ENCODE measurements around the gene ERC1. TPM values are rescaled to one million over a fixed set of nuclear protein-coding genes. Genes with fewer than 3 reads are reported as not detected.
A peak's percentile ranks its signal among the peaks of the same experiment; 100 is the strongest.

ERC1 gene
- total and polyA plus RNA-seq, 2 of the 4 experiments (the other 2 are of a cell fraction): 11.6 to 25.6 TPM

GRCh38 chr12:1503281-1503711 is 512.3 kb downstream of the ERC1 start:
- H4K8ac ChIP-seq (ENCODE audit: low read depth in 2 of 2, low read length in 2 of 2): no peak overlapping the region
- no peak overlapping the region for H4K91ac ChIP-seq (ENCODE audit: insufficient read depth, low read depth, low read length)
- no peak overlapping the region for H2BK5ac ChIP-seq (ENCODE audit: low read depth, low read length, poor library complexity, severe bottlenecking)
- intact Hi-C loops (cut with micrococcal nuclease): no loop called here
- no peak overlapping the region for H3K4me2 ChIP-seq (ENCODE audit: low read depth, low read length)
- no peaks in the 10 kb centered on the region for H3K79me1 ChIP-seq (ENCODE audit: low read depth in 1 of 2, low read length in 2 of 2)
- H3K4me1 ChIP-seq (ENCODE audit: control insufficient read depth, insufficient read depth, low read length): peaks cover 6% of the 10 kb centered on the region
- BruUV-seq (replicated peaks): no TSS peak
- no peaks in the 10 kb centered on the region for H4K20me1 ChIP-seq (ENCODE audit: insufficient read depth, low read length)
- H3K9ac ChIP-seq (ENCODE audit: low read depth, low read length): no peak overlapping the region
- H2AK9ac ChIP-seq (replicated peaks; ENCODE audit: low read depth, low read length, poor library complexity): peak overlapping the region; percentile 37
- no peaks in the 10 kb centered on the region for H3K27me3 ChIP-seq (ENCODE audit: control insufficient read depth, insufficient read depth, low read length)
- dilution Hi-C loops (cut with HindIII; ENCODE audit: low sequenced_read_pairs, unreplicated experiment): no loop called here
- ChIA-PET CTCF (no interaction called here), POLR2A (ENCODE audit: unreplicated experiment) (no interaction called here)
- H3K36me3 ChIP-seq (ENCODE audit: control insufficient read depth, insufficient read depth, low read length): no peaks in the 10 kb centered on the region
- no peak overlapping the region for H2BK120ac ChIP-seq (ENCODE audit: low read depth, low read length)
- peak overlapping the region; percentile 66 for H2AFZ ChIP-seq (replicated peaks; ENCODE audit: low read length, poor library complexity)
- no peak overlapping the region for H2BK20ac ChIP-seq (ENCODE audit: low read depth, low read length)
- H3K27ac ChIP-seq (ENCODE audit: insufficient read depth, low read length): no peak overlapping the region
- WGBS, 2 experiments (ENCODE audit: extremely low coverage in 2 of 2, insufficient read length in 1 of 2): 94% methylated on average over 15 of the region's 22 CpGs; no CpG with 5 or more reads in 1 of the 2 experiments
- peak overlapping the region; percentile 15; the same call in 1 of the 2 replicates for H2AK5ac ChIP-seq (ENCODE audit: low read depth, low read length)
- H2BK15ac ChIP-seq (ENCODE audit: low read depth, low read length): no peak overlapping the region
- H3K56ac ChIP-seq (ENCODE audit: extremely low read depth, insufficient read depth, low read length): no peak overlapping the region
- no peaks in the 10 kb centered on the region for H3K9me3 ChIP-seq (ENCODE audit: control insufficient read depth, insufficient read depth, low read length)
- ATAC-seq (ENCODE audit: low read depth): no peak
- H3K18ac ChIP-seq (ENCODE audit: low read depth, low read length): no peak overlapping the region
- no peak overlapping the region for H3K14ac ChIP-seq (replicated peaks; ENCODE audit: low read depth, low read length)
- no peak for DNase-seq
- peak overlapping the region; percentile 22; the same call in 1 of the 2 replicates for H3K4ac ChIP-seq (ENCODE audit: low read depth, low read length)
- in situ Hi-C loops (cut with MboI; ENCODE audit: low sequenced_read_pairs): no loop called here
- no peak overlapping the region for H3K23ac ChIP-seq (ENCODE audit: low read depth, low read length)
- H3K4me3 ChIP-seq (ENCODE audit: insufficient read depth, low read depth, low read length): no peak overlapping the region
- no peak overlapping the region for H4K5ac ChIP-seq (ENCODE audit: low read depth, low read length)
- TF ChIP-seq SMC3 (IDR thresholded peaks at IDR 0.05; ENCODE audit: low read depth, low read length) (no peak), MAZ (IDR thresholded peaks at IDR 0.05; ENCODE audit: borderline replicate concordance, low read depth, low read length) (no peak), RAD21 (IDR thresholded peaks at IDR 0.05; ENCODE audit: low read length) (no peak), POLR2A (IDR thresholded peaks at IDR 0.05; ENCODE audit: low read depth, low read length) (no peak), NFE2L2 (IDR thresholded peaks at IDR 0.05; ENCODE audit: low read depth, low read length) (no peak), USF2 (IDR thresholded peaks at IDR 0.05; ENCODE audit: low read depth, low read length) (no peak), MAFK (IDR thresholded peaks at IDR 0.05; ENCODE audit: low read depth, low read length) (no peak), RCOR1 (IDR thresholded peaks at IDR 0.05; ENCODE audit: insufficient replicate concordance, low read length) (no peak), RFX5 (IDR thresholded peaks at IDR 0.05; ENCODE audit: low read depth, low read length) (no peak), ELK1 (IDR thresholded peaks at IDR 0.05; ENCODE audit: borderline replicate concordance, low read depth, low read length) (no peak), CHD1 (IDR thresholded peaks at IDR 0.05; ENCODE audit: low read depth, low read length) (no peak), MXI1 (IDR thresholded peaks at IDR 0.05; ENCODE audit: borderline replicate concordance, low read depth, low read length) (no peak)
- peaks cover 12% of the 10 kb centered on the region; the same call in 1 of the 2 replicates for H3K9me1 ChIP-seq (ENCODE audit: insufficient read depth, low read length)
